NCI-H1930 (cell line): ENCODE data around the gene FAM168A.
"Not testable (repeated sequence)": the region's sequence is repeated elsewhere in the genome, so short reads cannot be mapped to it uniquely, and the experiment has no call there.

Experiments used
- DNase-seq, 2 experiments: peaks; one replicate each; lab custom pipeline; 2025; lab: John Stamatoyannopoulos, UW

The FAM168A gene

DNA sequence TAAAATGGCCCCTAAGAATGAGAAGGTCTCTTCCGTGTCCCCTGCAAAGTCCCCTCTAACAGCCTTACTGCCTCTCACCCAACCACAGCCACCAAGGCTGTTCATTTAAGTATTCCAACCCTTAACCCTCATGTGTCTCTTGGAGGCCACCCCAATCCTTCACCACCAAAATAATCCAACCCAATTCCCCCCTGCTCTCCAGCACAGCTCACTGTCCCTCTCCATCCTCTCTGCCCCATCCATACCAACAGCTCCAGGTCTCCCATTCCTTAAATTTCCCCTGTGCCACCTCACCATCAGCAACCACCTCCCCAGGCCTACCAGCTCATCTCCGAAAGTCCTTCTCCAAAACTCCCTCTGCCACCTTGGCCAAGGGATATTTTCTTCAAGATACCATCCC, 1.4 kb downstream of the FAM168A start:
- no peak for DNase-seq

DNA sequence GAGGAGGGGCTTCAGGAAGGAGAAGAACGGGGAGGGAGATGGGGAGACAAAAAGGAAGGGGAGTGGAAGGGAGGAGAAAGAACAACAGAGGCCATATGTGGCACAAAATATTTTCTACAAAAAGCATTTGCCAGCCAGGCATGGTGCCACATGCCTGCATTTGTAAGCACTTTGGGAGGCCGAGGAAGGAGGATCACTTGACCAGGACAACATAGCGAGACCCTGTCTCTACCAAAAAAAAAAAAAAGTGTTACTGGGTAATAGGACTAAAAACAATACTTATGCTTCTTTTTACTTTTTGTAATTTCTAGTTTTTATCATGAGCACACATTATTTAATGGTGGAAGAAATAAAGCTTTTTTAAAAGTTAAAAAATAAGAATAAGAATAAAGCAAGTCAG, 5.3 kb downstream of the FAM168A start:
- no peak for DNase-seq

DNA sequence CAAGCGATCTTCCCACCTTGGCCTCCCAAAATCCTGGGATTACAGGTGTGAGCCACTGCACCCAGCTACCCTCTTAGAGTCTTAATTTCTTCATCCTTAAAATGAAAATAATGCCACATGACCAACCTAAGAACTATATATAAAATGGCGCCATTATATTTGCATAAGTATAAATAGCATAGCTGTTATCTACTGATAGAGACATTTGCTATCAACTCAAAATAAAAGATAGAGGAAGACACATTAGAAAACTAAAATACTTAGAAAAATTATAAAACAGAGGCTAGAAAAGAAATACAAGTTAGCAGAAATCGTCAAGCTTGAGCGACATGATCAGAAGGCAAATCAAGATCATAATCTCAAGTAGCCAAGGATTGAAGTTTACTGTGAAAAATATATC, 6.2 kb downstream of the FAM168A start:
- no peak for DNase-seq

DNA sequence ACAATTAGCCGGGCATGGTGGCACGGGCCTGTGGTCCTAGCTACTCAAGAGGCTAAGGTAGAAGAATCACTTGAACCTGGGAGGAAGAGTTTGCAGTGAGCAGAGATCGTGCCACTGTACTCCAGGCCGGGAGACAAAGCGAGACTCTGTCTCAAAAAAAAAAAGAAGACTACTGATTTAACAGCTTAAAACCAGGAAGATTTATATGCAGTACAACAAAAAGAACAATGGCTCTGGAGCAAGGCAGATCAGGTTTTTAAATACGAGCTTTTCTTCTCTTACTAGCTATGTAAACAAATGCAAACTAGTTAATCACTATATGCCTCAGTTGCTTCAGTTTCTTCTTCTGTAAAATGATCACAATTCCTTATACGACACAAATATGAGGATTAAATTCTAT, 6.9 kb downstream of the FAM168A start:
- no peak for DNase-seq

DNA sequence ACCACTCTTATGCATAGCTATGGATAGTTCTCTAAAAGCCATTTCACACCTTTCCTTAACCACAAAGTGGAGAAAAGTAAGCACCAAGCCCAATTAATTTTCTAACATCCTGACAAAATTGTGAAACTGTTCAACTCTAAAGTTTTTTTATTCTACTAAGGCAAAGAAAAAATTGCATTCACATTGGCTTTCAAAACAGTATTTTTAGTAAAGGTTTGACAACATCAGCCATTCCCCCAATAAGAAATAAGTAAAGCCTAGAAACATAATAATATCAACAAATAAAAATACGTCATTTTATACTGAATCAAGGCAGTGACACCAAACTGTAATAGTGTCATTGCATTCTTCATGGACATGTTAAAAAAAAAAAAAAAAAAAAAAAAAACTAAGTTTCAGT, 11.1 kb downstream of the FAM168A start:
- no peak for DNase-seq

DNA sequence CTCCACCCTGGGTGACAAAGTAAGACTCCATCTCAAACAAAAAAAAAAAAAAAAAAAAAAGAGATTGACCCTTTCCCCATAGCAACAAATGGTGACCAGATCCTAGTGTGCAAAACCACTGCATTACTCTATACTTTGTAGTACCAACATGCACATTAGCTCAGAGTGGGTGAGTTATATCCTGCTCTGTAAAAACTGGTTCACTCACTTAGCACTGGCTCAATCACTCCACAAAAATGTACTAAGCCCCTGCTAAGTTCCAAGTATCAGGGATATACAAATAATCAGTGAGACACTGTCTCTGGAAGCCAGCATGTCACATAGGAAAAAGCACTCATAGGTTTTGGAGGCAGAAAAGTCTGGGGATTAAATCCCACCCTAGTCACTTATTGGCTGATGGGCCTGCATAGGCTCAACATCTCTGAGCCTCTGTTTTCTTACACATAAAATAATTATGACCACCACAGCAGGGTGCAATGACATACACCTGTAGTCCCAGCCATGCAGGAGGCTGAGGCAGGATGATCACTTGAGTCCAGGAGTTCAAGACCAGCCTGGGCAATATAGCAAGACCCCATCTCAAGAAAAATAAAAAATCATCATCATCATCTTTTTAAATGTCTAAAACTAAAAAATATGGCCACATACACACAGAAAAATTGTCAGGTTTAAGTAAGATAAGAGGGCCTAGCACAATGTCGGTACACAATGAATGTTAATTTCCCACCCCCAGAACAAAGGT, 11.9 kb downstream of the FAM168A start:
- no peak for DNase-seq

DNA sequence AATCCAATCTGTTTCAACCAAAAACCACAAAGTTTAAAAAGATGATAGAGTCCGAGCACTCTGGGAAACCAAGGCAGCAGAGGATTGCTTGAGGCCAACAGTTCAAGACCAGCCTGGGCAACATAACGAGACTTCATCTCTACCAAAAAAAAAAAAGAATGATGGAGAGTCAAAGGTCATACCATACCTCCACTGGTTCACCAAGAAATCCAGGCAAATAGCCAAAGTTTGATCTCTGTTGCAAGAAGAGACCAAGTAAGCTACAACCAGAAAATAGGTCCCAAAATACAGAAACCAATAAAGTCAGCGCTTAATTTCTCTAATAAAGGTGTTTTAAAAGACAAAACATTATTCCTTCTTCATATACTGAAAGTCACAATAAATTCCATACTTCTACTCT, 13.1 kb downstream of the FAM168A start:
- DNase-seq: no peak

DNA sequence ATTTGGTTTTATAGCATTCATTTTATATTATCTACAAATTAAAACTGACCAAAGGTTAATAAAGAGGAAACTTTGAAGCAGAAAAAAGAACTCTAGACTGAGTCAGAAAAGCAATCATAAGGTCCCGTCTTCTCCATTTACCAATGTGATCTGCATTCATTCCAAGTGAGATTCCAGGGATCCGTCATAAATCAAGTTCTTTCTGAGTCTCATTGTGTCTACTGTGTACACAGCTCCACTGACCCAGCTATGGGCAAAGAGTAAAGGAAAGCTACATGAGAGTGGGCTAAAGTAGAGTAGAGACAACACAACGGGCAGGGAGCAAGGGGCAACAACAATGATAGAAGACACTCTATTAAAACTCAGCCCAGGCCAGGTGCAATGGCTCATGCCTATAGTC, 15.3 kb downstream of the FAM168A start:
- DNase-seq: no peak

DNA sequence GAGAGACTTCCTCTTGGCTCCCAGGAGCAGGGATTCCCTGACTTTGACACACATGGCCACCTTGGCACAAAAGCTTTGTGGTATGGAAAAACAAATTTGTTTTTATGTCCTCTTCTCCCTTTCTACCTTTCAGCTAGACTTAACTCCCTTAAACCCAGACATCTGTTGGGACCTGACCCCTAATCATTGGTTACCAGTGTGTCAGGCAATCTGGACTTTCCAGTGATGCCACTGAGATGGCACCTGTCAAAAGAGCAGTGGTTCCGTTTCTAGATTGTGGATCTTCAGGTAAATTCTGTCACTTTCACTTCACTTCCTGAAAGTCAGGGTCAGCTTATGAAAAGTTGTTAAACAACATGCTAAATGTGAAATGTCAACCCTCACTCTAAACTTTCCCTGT, 17.2 kb downstream of the FAM168A start:
- not testable (repeated sequence) for DNase-seq

DNA sequence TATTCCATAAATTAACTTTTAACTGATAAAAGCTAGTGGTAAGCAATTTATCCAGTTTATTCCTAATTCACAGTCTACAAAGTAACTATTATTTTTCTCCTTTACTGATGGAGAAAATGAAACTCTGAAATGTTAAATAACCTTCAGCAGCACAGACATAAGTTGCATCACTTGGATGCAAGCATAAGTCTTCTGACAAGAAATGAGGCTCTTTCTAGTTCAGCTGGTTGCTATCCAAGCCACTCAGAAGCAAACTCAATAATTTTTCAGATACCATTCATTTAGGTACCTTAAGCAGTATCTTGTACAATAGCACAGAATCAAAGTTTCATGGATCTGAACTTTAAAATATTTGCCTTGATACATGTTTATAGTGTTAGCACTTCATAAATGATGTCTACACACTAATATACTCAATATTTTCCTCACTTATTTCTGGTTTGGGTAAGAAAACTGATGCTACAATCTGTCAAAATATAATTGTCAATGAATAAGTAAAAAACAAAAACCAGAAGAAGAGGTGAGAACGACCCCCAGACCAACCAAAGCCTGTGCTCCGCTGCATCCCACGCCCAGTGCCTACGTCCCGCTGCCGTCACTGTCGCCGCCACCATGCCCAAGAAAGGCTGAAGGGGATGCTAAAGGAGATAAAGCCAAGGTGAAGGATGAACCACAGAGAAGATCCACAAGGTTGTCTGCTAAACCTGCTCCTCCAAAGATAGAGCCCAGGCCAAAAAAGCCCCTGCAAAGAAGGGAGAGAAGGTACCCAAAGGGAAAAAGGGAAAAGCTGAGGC, 18.1 kb downstream of the FAM168A start:
- no peak for DNase-seq

DNA sequence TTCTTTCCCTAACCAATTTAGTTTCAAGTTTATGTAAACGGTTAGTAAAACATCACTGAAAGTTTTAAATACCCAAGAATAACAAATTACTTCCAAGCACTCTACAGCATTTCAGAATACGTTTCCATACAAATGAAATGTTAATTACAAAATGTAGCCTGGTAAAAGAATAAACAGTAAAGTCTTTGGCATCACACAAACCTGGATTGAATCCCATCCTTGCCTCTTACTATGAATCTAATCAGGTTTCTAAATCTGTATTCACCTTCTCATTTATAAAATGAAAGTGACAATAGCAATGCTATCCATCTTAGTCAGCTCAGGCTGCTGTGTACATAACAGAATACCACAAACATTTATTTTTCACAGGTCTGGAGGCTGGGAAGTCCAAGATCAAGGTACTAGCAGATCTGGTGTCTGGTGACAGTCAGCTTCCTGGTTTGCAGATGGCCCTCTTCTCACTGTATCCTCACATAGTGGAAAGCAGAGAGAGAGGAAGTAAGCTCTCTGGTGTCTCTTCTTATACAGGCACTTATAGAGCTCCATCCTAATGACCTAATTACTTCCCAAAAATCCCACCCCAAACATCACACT, 19.2 kb downstream of the FAM168A start:
- no peak for DNase-seq

DNA sequence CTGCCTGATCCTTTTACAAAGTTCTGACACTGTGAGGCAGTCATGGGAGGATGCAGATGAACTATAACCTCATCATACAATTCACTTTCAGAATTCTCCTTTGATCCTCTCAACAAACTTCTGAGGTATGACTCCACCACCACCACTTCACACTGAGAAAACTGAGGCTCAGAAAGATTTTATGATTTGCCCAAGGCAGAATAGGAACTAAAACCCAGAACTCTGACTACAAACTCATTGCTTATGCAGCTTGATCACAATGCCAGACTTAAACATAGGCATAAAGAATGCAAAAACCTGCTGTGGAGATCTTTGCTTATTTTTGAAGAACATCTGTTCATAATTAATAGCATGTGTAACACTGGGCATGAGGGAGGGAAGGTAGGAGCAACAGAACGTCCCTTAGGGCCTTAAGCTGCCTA, 20.4 kb downstream of the FAM168A start:
- no peak for DNase-seq

DNA sequence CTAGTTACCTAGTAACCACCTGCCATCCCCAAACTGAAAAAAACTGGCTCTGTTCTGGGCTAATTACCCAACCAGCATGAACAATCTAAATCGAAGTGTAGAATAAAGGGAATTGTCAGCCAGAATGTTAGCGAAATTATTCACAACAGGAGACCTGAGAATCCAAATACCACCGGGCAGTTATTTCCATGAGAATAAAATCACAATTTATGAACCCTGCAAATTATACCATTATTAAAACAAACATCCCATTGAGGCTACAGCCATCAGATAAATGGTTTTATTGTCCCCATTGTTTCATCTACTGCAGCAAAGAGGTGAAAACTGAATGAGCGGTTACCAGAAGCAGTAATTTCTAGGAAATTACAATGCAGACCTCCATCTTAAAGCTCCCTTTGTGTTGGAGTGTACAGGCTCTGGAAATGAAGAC, 21.7 kb downstream of the FAM168A start:
- DNase-seq: peak; percentile 86 to 90

DNA sequence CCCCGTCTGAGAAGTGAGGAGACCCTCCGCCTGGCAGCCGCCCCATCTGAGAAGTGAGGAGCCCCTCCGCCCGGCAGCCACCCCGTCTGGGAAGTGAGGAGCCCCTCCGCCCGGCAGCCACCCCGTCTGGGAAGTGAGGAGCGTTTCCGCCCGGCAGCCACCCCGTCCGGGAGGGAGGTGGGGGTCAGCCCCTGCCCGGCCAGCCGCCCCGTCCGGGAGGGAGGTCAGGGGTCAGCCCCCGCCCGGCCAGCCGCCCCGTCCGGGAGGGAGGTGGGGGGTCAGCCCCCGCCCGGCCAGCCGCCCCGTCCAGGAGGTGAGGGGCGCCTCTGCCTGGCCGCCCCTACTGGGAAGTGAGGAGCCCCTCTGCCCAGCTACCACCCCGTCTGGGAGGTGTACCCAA, 25.9 kb downstream of the FAM168A start:
- DNase-seq: not testable (repeated sequence)

DNA sequence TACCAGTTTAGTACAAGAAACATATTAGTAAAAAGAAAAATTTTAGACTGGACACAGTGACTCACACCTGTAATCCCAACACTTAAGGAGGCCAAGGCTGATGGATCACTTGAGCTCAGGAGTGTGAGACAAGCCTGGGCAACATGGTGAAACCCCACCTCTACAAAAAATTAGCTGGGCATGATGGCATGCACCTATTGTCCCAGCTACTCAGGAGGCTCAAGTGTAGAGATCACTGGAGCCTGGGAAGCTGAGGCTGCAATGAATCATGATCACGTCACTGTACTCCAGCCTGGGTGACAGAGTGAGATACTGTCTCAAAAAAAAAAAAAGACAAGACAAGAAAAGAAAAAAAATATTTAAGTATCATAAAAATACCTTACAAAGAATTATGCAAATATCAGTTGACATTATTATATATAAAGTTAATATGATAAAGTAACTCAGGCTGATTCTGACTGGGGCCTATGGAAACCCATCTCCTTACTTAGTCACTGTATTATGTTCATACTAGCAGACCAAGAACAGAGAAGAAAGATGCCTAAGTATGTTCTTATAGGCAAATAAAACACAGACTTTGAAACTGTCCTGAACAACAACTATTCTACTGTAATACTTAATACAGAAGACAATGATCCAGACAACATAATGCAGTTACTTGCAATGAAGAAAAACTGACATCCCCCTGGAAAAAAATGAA, 27.3 kb downstream of the FAM168A start:
- no peak for DNase-seq

DNA sequence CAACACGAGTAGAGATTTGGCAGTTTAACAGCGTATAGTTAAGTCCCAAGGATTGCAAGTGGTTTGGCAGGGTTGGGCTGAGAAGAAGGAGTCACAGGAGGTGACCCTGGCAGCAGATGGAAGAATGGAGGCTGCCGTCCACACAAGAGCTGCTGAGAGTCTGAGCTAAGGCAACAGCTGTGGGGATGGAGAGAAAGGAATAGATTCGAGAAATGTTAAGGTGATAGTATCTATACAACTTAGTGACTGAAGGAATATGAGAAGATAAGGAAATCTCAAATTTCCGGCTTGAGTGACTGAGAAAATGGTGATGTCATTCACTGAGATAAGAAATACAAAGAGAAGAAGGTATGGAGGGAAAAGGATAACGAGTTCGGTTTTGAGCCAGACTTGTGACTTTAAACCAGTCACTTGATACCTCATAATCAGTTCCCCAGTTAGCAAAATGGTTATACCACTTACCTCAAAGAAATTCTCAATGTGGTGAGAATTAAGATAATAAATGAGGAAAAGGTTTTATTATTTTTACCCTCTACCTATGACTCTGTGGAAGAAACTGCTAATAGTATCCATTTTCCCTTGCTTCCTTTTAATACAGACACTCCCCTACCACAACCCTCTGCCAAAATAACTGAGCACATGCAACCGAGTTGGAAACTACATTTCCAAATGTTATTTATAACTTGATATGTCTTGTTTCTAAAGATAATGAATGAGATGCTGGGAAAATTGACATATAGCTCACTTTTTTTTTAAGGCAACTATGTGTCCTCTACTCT, 30.7 kb downstream of the FAM168A start:
- no peak for DNase-seq

DNA sequence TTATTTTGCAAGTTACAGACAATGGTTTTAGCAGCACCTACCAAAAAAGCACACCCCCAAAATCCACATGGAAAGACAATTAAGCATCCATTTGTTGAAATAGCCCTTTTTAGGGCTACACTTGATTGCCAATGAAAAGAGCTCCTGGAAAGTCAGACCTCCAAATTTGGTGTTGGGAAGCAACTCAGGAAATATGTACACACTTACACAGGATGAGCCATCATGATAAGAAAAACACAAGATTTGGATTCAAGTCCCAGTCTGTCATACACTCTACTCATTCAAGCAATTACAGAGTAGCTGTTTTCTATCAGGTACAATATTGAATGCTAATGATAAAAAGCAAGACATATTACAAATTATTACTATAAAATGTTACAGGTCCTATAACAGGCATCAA, 31.5 kb downstream of the FAM168A start:
- no peak for DNase-seq

DNA sequence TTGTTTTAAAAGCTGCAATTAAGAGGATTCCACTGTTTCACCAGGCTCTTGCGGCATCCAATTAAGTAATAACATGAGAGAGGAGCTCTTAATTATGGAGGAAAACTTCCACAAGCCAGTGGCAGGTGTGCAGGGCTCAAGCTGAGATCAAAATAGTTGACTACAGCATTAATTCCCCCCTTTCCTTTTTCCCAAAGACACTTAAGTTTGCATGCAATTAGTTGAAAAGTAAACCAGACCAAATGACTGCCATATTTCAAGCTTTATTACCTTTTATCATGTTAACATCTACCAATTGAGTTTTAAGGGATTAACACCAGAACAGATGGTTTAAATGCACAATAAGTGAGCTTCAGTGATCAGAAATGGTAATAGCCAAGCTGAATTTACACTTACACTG, 32.1 kb downstream of the FAM168A start:
- no peak for DNase-seq

DNA sequence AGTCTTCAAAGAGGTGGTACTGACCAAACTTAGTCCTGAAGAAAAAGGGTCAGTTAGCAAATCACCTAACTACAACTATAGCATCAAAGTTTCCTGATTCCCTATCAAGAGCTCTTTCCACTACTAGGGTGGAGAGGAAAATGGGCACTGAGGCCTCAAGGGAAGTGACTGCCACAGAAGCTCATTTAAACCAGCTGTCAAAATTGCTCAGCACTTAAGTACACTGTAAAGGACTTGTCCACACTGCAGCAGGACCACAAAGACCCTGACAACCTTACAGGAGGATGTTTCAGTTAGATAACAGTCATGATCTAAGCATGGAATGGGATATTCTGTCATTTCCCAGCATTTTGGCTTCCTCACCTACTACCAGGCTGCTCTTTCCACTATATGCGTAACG, 33.0 kb downstream of the FAM168A start:
- no peak for DNase-seq

DNA sequence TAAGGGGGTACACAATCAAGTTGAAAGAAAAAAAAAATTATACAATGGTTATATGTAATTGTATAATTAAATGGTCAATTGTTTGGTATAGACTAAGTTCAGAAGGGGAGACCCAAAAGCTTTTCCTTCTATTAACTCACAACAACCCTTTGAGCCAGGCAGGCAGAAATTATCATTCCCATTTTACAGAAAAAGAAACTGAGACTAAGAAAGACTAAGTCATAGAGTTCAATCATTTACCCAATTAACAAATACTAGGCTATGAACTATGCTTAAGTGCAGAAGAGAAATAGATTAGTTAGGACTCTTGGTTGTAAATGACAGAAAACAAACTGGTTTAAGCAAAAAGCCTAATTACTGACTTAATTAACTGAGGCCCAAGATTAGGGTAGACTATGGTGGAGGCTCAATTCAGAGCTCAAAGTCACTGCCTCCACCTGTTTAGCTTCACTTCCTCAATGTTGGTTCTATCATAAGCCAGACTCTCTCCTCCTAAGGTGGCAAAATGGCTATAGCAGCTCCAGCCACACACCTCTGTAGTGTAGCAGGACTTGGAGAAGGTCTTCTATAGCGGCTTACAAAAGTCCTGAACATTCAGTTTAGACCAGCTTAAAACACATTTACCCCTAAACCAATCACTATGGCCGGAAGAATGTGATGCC, 34.2 kb downstream of the FAM168A start:
- DNase-seq: no peak

DNA sequence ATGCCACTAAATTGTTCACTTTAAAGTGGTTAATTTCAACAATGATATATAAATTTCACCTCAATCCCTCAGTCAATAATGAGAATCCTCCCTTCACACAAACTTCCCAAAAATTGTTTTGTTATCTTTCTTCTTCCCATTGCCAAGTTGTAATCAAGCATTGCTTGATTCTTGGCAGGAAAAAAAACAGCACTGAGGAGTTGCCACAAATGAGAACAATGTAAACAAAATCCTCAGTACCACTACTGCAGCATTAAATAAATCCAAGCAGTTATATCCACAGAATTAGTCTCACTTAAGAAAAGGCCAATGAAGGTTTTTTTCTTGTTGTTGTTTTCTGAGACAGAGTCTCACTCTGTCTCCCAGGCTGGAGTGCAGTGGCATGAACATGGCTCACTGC, 38.2 kb downstream of the FAM168A start:
- no peak for DNase-seq
